GM10266 (cell line): ENCODE data around the gene CCNY.

ENCODE experiments used
- DNase-seq: peaks from one replicate; pipeline ENCODE4 v3.0.0; 2012; ENCODE audit errors: extremely low spot score
- CTCF ChIP-seq: IDR thresholded peaks from 2 replicates; pipeline ENCODE4 v1.5.1; 2012; ENCODE audit warnings: mild to moderate bottlenecking, low read depth; ENCODE audit not compliant: control insufficient read depth, insufficient read depth; ENCODE audit errors: missing control alignments

Gene CCNY

DNA sequence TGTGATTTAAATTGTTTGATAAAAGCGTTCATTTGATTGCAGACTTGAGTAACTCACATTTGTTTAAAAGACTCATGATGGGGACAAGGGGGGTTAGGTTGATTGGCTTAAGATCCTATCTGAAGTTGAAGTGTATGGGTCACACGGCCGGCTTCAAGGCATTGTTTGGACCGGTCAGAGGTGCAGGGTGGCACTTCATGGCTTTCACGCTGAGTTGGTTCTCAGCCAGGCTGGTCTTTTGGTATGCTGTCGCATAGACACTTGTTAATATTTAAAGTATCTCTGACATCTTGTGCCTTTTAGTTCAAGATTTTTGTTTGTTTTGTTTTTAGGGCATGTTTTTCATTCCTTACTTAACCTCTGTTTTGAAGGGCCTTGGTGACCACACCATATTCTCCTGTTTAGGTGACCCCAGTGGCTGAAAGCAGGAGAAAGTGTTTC, 58.1 kb downstream of the CCNY start:
- TF ChIP-seq CTCF, result no peak
- no peak for DNase-seq

DNA sequence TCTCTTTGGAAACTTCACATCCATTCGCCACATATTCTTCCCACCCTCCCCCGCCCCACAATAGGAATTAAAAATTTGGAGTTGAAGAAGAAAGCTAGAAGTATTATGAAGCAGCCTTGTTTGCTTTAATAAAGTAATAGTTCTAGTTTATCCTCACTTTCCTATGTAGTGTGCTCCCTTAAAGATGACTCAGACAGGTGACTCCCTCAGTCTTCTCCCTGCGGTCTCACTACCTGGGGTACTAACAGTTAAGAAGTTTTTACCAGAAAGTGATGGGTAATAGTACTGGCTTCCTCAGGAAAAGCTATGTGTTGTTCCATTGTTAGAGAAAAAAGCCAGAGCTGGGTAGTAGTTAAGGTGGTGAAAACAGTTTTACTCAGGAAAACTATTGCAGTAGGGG, 58.6 kb downstream of the CCNY start:
- no peak for DNase-seq
- TF ChIP-seq CTCF, result no peak

DNA sequence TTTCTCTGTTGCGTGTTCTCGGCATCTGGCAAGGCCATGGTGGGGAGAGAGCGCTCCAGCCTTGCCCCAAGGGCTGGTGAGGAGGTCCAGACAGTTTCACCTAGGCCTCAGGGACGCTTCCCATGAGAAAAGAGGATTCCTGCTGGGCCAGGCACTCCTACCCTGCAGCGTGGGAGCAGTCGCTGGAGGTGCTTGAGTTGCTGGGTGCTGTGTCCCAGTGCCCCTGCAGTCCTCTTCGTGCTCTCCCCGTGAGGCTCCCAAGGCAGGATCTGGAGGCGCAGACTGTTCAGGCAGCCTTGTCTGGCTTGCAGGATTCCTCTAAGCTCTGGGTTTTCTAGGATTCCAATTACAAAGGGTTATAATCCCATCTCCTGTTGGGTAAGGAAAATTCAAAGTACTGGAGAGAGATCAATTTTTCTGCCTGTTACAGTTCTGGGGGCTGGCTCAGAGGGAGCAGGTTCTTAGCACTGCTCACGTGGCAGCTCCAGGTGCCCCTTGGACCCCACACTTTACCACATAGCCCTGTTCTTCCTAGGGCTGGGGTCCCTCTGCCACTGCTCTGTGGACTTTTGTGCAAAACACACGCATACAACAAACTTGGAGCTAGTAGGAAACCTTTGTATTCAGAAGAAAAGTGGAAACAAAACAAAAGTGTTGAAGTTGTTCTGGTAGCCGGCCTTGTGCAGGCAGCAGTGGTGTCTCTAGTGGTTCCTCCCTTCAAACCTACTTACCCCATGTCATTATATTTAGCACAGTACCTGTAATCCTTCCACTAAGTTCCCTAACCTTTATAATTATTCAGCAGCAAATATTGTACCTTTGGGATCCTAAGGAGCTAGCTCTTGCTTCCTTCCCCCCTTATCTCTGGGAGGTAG, 60.5 kb downstream of the CCNY start:
- TF ChIP-seq CTCF, result no peak
- DNase-seq, result no peak

- no peak for TF ChIP-seq CTCF
These were observed 61.6 kb downstream of the CCNY start for GRCh38 chr10:35397953-35398352.

DNA sequence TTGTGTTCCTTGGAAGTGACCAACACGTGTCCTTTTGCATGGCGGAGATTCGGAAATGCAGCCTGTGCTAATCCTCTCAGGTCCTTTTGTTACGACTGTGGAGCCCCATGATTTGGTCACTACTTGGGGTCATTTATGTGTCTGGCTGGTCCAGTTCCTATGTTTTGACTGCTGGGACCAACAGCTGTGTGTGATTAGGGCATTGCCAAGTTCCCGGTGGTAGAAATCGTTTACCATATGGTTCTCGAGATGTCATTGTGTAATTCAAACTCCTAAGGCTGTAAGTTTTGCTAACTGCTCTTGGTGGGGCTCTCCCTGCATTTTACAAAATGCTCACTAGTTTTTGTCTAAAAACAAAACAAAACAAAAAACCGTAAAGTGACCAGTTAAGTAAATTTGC, 62.0 kb downstream of the CCNY start:
- DNase-seq, result no peak
- TF ChIP-seq CTCF, result no peak

More at GRCh38 chr10:35397953-35398352, 61.6 kb downstream of the CCNY start:
- no peak for DNase-seq

GRCh38 chr10:35398908-35399307, 62.6 kb downstream of the CCNY start:
- TF ChIP-seq CTCF, result no peak

GRCh38 chr10:35399414-35400009, 63.2 kb downstream of the CCNY start:
- TF ChIP-seq CTCF, result no peak
- DNase-seq, result no peak

More at GRCh38 chr10:35398908-35399307, 62.6 kb downstream of the CCNY start:
- DNase-seq, result no peak
